WTC11 (cell line): ENCODE measurements around the gene PNPLA4. TPM values are rescaled to one million over a fixed set of nuclear protein-coding genes. Genes with fewer than 3 reads are reported as not detected.

Experiments
- ATAC-seq: fragments of 200-7000 bp; cut with Tn5 transposase; 2 replicates; pipeline ENCODE4 v1.10.0; 2021; ENCODE audit warnings: mild to moderate bottlenecking, moderate library complexity
- CTCF ChIA-PET: fragments of 300-600 bp; sonication (Branson Sonifier 250); formaldehyde crosslinking; loops from one replicate; lab custom pipeline; 2021; ENCODE audit warnings: antibody characterized with exemption; lab: Charles Lee
- POLR2A ChIA-PET: fragments of 350-600 bp; sonication (Branson Sonifier 250); formaldehyde crosslinking; loops from one replicate; lab custom pipeline; 2021; ENCODE audit warnings: antibody characterized with exemption; lab: Charles Lee
- DNase-seq: peaks from one replicate; pipeline ENCODE4 v3.0.0; 2021; ENCODE audit warnings: low spot score
- H3K27ac Mint-ChIP-seq: 2 replicates; pipeline ENCODE4 v1.8.0; 2021; ENCODE audit warnings: mixed read lengths
- H3K27me3 Mint-ChIP-seq: 2 replicates; pipeline ENCODE4 v1.8.0; 2021; ENCODE audit warnings: low read depth, mild to moderate bottlenecking, moderate library complexity, mixed read lengths
- H3K36me3 Mint-ChIP-seq: 2 replicates; pipeline ENCODE4 v1.8.0; 2021; ENCODE audit warnings: mixed read lengths
- H3K4me1 Mint-ChIP-seq: 2 replicates; pipeline ENCODE4 v1.8.0; 2022; ENCODE audit warnings: mixed read lengths
- H3K4me3 Mint-ChIP-seq: 2 replicates; pipeline ENCODE4 v1.8.0; 2021; ENCODE audit warnings: mild to moderate bottlenecking, moderate library complexity, mixed read lengths
- H3K9me3 Mint-ChIP-seq: 2 replicates; pipeline ENCODE4 v1.8.0; 2021; ENCODE audit warnings: mixed read lengths
- ATF1 ChIP-seq: sonication (generic); formaldehyde crosslinking; IDR thresholded peaks from 2 replicates; pipeline ENCODE4 v1.8.1; 2023; ENCODE audit warnings: mild to moderate bottlenecking, moderate library complexity, missing genetic modification reagents
- ESRRA ChIP-seq: sonication (generic); formaldehyde crosslinking; IDR thresholded peaks from 2 replicates; pipeline ENCODE4 v1.8.1; 2022; ENCODE audit warnings: mild to moderate bottlenecking, missing genetic modification reagents, borderline replicate concordance
- GABPB1 ChIP-seq: sonication (generic); formaldehyde crosslinking; IDR thresholded peaks from 2 replicates; pipeline ENCODE4 v1.8.1; 2023; ENCODE audit warnings: mild to moderate bottlenecking, missing genetic modification reagents
- GRHL2 ChIP-seq: fragments of 250-450 bp; sonication (Bioruptor Pico); IDR thresholded peaks from 2 replicates; pipeline ENCODE4 v1.8.0; 2022; ENCODE audit warnings: mild to moderate bottlenecking, moderate library complexity; ENCODE audit not compliant: insufficient replicate concordance, severe bottlenecking
- HMGA2 ChIP-seq: fragments of 250-450 bp; sonication (Bioruptor Pico); IDR thresholded peaks from 2 replicates; pipeline ENCODE4 v1.4.0; 2021; ENCODE audit warnings: mild to moderate bottlenecking, moderate library complexity
- MXD4 ChIP-seq: fragments of 250-450 bp; sonication (Bioruptor Pico); IDR thresholded peaks from 2 replicates; pipeline ENCODE4 v1.8.0; 2021; ENCODE audit warnings: mild to moderate bottlenecking, moderate library complexity, borderline replicate concordance
- MYBL2 ChIP-seq: sonication (generic); formaldehyde crosslinking; IDR thresholded peaks from 2 replicates; pipeline ENCODE4 v1.8.1; 2023; ENCODE audit warnings: mild to moderate bottlenecking, moderate library complexity, missing genetic modification reagents
- NFATC4 ChIP-seq: fragments of 250-450 bp; sonication (Bioruptor Pico); IDR thresholded peaks from 2 replicates; pipeline ENCODE4 v1.9.0; 2021; ENCODE audit warnings: mild to moderate bottlenecking
- NFE2L1 ChIP-seq: sonication (generic); formaldehyde crosslinking; IDR thresholded peaks from 2 replicates; pipeline ENCODE4 v1.8.1; 2023; ENCODE audit warnings: missing genetic modification reagents
- NFYB ChIP-seq: sonication (generic); formaldehyde crosslinking; conservative IDR thresholded peaks from 2 replicates; pipeline ENCODE4 v1.8.0; 2022; ENCODE audit warnings: low read depth, missing genetic modification reagents
- NR3C1 ChIP-seq: sonication (generic); formaldehyde crosslinking; conservative IDR thresholded peaks from 2 replicates; pipeline ENCODE4 v1.8.1; 2023; ENCODE audit warnings: low read depth, mild to moderate bottlenecking, missing genetic modification reagents
- PREB ChIP-seq: sonication (generic); formaldehyde crosslinking; IDR thresholded peaks from 2 replicates; pipeline ENCODE4 v1.8.1; 2022; ENCODE audit warnings: mild to moderate bottlenecking, missing genetic modification reagents, moderate library complexity, borderline replicate concordance
- SMAD4 ChIP-seq: sonication (generic); formaldehyde crosslinking; IDR thresholded peaks from 2 replicates; pipeline ENCODE4 v1.8.0; 2022; ENCODE audit warnings: mild to moderate bottlenecking, missing genetic modification reagents
- TEAD4 ChIP-seq: sonication (generic); formaldehyde crosslinking; IDR thresholded peaks from 2 replicates; pipeline ENCODE4 v1.8.0; 2022; ENCODE audit warnings: mild to moderate bottlenecking, missing genetic modification reagents
- USF1 ChIP-seq: sonication (generic); formaldehyde crosslinking; IDR thresholded peaks from 2 replicates; pipeline ENCODE4 v1.8.0; 2022; ENCODE audit warnings: mild to moderate bottlenecking, missing genetic modification reagents
- USF2 ChIP-seq: sonication (generic); formaldehyde crosslinking; IDR thresholded peaks from 2 replicates; pipeline ENCODE4 v1.8.1; 2023; ENCODE audit warnings: mild to moderate bottlenecking, missing genetic modification reagents, moderate library complexity
- ZNF396 ChIP-seq: fragments of 250-450 bp; sonication (Bioruptor Pico); IDR thresholded peaks from 2 replicates; pipeline ENCODE4 v1.8.0; 2021; ENCODE audit warnings: mild to moderate bottlenecking, moderate library complexity, borderline replicate concordance
- ZSCAN18 ChIP-seq: fragments of 250-450 bp; sonication (Bioruptor Pico); IDR thresholded peaks from 2 replicates; pipeline ENCODE4 v2.1.2; 2022; ENCODE audit warnings: mild to moderate bottlenecking, moderate library complexity
- total RNA-seq: library from RNA; stranded (reverse); gene quantifications from 3 replicates; pipeline ENCODE4 v1.2.3, GENCODE V29; 2021
- TF ChIP-seq, protein P1 (sequence below): sonication (generic); formaldehyde crosslinking; IDR thresholded peaks from 2 replicates; pipeline ENCODE4 v1.8.0; 2023; ENCODE audit warnings: missing genetic modification reagents, mild to moderate bottlenecking, borderline replicate concordance
- TF ChIP-seq, protein P2 (sequence below): sonication (generic); formaldehyde crosslinking; IDR thresholded peaks from 2 replicates; pipeline ENCODE4 v1.8.0; 2022; ENCODE audit warnings: mild to moderate bottlenecking, missing genetic modification reagents

PNPLA4 gene
- total RNA-seq, 1 experiment from 2014 or later: 11.7 TPM

DNA sequence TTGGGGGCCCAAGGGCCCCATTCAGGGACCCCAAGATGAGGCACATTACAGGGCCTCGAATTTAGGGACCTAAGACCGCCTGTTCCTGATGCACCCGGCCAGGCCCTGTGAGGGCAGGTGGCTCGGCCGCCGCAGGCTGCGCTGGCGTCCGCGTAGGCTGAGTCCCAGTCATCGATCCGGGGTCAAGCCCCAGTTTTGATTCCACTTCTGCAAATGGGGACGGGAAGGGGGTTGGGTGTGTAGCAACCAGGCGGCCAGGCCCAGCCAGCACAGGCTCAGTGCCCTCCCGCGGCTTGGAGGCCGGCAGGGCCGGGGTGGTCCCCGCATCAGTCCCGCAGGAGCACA lies 327 bp downstream of the PNPLA4 start (continued):
- TF ChIP-seq PREB (CRISPR knock-in tag) (no peak), MXD4 (CRISPR knock-in tag) (no peak), NFE2L1 (CRISPR knock-in tag) (no peak), ATF1 (CRISPR knock-in tag) (no peak), TEAD4 (no peak), NR3C1 (no peak), USF2 (CRISPR knock-in tag) (no peak)
- TF ChIP-seq, protein P1, sequence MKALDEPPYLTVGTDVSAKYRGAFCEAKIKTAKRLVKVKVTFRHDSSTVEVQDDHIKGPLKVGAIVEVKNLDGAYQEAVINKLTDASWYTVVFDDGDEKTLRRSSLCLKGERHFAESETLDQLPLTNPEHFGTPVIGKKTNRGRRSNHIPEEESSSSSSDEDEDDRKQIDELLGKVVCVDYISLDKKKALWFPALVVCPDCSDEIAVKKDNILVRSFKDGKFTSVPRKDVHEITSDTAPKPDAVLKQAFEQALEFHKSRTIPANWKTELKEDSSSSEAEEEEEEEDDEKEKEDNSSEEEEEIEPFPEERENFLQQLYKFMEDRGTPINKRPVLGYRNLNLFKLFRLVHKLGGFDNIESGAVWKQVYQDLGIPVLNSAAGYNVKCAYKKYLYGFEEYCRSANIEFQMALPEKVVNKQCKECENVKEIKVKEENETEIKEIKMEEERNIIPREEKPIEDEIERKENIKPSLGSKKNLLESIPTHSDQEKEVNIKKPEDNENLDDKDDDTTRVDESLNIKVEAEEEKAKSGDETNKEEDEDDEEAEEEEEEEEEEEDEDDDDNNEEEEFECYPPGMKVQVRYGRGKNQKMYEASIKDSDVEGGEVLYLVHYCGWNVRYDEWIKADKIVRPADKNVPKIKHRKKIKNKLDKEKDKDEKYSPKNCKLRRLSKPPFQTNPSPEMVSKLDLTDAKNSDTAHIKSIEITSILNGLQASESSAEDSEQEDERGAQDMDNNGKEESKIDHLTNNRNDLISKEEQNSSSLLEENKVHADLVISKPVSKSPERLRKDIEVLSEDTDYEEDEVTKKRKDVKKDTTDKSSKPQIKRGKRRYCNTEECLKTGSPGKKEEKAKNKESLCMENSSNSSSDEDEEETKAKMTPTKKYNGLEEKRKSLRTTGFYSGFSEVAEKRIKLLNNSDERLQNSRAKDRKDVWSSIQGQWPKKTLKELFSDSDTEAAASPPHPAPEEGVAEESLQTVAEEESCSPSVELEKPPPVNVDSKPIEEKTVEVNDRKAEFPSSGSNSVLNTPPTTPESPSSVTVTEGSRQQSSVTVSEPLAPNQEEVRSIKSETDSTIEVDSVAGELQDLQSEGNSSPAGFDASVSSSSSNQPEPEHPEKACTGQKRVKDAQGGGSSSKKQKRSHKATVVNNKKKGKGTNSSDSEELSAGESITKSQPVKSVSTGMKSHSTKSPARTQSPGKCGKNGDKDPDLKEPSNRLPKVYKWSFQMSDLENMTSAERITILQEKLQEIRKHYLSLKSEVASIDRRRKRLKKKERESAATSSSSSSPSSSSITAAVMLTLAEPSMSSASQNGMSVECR: no peak
- TF ChIP-seq, all 79 proteins: peak for 0

GRCh38 chrX:7926501-7926900 lies 712 bp downstream of the PNPLA4 start:
- Mint-ChIP-seq H3K9me3 (no peaks in the 10 kb centered on the region), H3K4me1 (peaks cover 13% of the 10 kb centered on the region), H3K27ac (no peak overlapping the region), H3K4me3 (peak overlapping the region; percentile 85), H3K27me3 (no peaks in the 10 kb centered on the region), H3K36me3 (no peaks in the 10 kb centered on the region)
- ATAC-seq (no peak), DNase-seq (no peak)
- CTCF ChIA-PET: interaction anchor here (0.6 kb wide), 1 partner anchor 74 kb away, joined by 3 read pairs; no protein-coding TSS in a partner anchor
- TF ChIP-seq HMGA2 (CRISPR knock-in tag): no peak
- TF ChIP-seq USF2 (CRISPR knock-in tag): no peak
- no peak for TF ChIP-seq USF1 (CRISPR knock-in tag)
- TF ChIP-seq NFATC4 (CRISPR knock-in tag): no peak
- no peak for TF ChIP-seq TEAD4
- no peak for TF ChIP-seq MYBL2 (CRISPR knock-in tag)
- TF ChIP-seq ZSCAN18: no peak
- POLR2A ChIA-PET: no interaction called here

DNA sequence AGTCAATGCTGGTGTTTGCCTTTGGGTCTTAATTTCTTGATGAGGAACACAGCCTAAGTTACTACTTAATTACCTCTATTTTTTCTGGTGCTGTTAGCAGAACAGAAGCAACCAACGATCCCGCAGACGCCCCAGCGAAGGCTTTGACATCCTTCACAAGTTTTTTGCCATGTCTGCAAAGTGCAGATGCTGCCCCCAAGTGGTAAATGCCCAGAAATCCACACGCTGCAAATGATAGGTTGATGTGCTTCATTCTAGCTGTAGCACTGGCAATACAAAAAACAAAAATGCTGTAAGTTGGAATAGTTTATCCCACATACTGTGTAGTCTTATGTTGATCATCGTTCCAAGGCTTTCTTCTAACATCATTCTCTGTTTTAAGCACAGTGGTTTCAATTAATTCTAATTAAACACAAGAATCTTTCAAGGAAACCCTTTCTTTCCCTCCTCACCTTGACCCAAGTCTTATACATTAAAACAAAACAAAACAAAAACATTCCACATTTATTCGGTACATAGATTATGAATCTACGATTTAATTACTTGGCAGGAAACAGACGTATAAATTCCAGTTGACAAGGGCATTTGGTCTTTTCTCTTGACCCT lies 1.2 kb downstream of the PNPLA4 start:
- no peaks in the 10 kb centered on the region for H3K36me3 Mint-ChIP-seq
- CTCF ChIA-PET: interaction anchor here (0.6 to 1.4 kb wide), 2 partner anchors 74 to 734 kb away, joined by 3 to 5 read pairs; no protein-coding TSS in a partner anchor
- peaks cover 13% of the 10 kb centered on the region for H3K4me1 Mint-ChIP-seq
- peak; percentile 58 for DNase-seq
- POLR2A ChIA-PET: no interaction called here
- H3K9me3 Mint-ChIP-seq: no peaks in the 10 kb centered on the region
- H3K4me3 Mint-ChIP-seq: peak overlapping the region; percentile 85
- peak; percentile 14; the same call in 1 of the 2 replicates for ATAC-seq
- H3K27me3 Mint-ChIP-seq: no peaks in the 10 kb centered on the region
- H3K27ac Mint-ChIP-seq: no peak overlapping the region
- TF ChIP-seq NFYB (CRISPR knock-in tag) (no peak), ZNF396 (CRISPR knock-in tag) (no peak), GRHL2 (CRISPR knock-in tag) (no peak), SMAD4 (CRISPR knock-in tag) (no peak), ESRRA (CRISPR knock-in tag) (no peak), GABPB1 (no peak)
- TF ChIP-seq, protein P2, sequence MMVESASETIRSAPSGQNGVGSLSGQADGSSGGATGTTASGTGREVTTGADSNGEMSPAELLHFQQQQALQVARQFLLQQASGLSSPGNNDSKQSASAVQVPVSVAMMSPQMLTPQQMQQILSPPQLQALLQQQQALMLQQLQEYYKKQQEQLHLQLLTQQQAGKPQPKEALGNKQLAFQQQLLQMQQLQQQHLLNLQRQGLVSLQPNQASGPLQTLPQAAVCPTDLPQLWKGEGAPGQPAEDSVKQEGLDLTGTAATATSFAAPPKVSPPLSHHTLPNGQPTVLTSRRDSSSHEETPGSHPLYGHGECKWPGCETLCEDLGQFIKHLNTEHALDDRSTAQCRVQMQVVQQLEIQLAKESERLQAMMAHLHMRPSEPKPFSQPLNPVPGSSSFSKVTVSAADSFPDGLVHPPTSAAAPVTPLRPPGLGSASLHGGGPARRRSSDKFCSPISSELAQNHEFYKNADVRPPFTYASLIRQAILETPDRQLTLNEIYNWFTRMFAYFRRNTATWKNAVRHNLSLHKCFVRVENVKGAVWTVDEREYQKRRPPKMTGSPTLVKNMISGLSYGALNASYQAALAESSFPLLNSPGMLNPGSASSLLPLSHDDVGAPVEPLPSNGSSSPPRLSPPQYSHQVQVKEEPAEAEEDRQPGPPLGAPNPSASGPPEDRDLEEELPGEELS: no peak
